Activated B cell treated with CpG ODN at 0.5 μM for 24 hours (primary cell): ENCODE measurements around the gene MCF2L. TPM values are rescaled to one million over a fixed set of nuclear protein-coding genes. Genes with fewer than 3 reads are reported as not detected.

Experiments
- ATAC-seq: fragments of 200-7000 bp; cut with Tn5 transposase; one replicate; pipeline ENCODE4 v1.10.0; 2021; ENCODE audit warnings: low read depth, mild to moderate bottlenecking, moderate library complexity
- CTCF ChIA-PET: fragments of 350-600 bp; sonication (Branson Sonifier 250); formaldehyde crosslinking; loops from one replicate; lab custom pipeline; 2021; ENCODE audit warnings: antibody characterized with exemption; lab: Charles Lee
- POLR2A ChIA-PET: fragments of 350-600 bp; sonication (Branson Sonifier 250); formaldehyde crosslinking; loops from one replicate; lab custom pipeline; 2021; ENCODE audit warnings: antibody characterized with exemption; lab: Charles Lee
- DNase-seq: peaks from one replicate; pipeline ENCODE4 v3.0.0; 2022
- H3K27ac Mint-ChIP-seq: one replicate; pipeline ENCODE4 v1.8.0; 2020; ENCODE audit warnings: mixed read lengths
- H3K27me3 Mint-ChIP-seq: one replicate; pipeline ENCODE4 v1.8.0; 2021; ENCODE audit warnings: mixed read lengths
- H3K36me3 Mint-ChIP-seq: one replicate; pipeline ENCODE4 v1.8.0; 2021; ENCODE audit warnings: low read depth, mixed read lengths
- H3K4me1 Mint-ChIP-seq: one replicate; pipeline ENCODE4 v1.8.0; 2021; ENCODE audit warnings: mixed read lengths
- H3K4me3 Mint-ChIP-seq: one replicate; pipeline ENCODE4 v1.8.0; 2020; ENCODE audit warnings: mild to moderate bottlenecking, mixed read lengths
- H3K9me3 Mint-ChIP-seq: one replicate; pipeline ENCODE4 v1.8.0; 2020; ENCODE audit warnings: mixed read lengths
- intact Hi-C: fragments of 100-400 bp; cut with micrococcal nuclease; formaldehyde crosslinking; loops from one replicate; pipeline ENCODE4 v1.15.1; 2024
- total RNA-seq: library from RNA; stranded (reverse); gene quantifications from 2 replicates; pipeline ENCODE4 v1.2.3, GENCODE V29; 2022
- TF ChIP-seq, protein P1 (sequence below): fragments of 200-600 bp; IDR thresholded peaks from one replicate; pipeline ENCODE4 v1.8.0; 2022; ENCODE audit warnings: antibody characterized with exemption, mild to moderate bottlenecking

MCF2L gene
- total RNA-seq, 1 donor from 2014 or later, result 3.4 TPM

DNA sequence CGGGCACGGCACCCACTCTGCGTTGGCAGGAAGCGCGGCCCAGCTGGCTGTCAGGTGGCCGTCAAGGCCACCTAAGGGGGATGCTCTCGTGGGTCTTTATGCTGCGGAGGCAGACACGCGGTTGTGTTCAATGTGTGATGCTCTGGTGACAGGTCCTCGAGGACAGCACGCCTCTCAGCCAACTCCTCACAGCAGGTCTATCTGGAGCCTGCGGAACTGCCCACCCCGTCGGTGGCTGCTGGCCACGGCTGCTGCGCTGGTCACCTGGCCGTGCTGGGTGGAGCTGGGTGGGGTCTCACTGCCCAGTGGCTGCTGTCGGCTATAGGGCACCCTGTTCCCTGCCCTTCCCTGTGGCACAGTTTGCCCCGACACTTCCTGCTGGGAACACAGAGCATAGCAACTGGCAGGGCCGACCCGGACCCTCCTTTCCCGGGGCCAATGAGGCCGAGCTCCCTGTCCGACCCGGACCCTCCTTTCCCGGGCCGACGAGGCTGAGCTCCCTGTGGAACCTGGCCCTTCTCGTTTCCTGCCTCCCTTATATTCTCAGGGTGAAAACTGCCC lies 122.3 kb downstream of the MCF2L start:
- DNase-seq (no peak), ATAC-seq (no peak)
- intact Hi-C loops, result no loop called here
- no peak overlapping the region for H3K4me3 Mint-ChIP-seq
- POLR2A ChIA-PET, result no interaction called here
- H3K36me3 Mint-ChIP-seq, result peaks cover 14% of the 10 kb centered on the region
- no peaks in the 10 kb centered on the region for H3K27me3 Mint-ChIP-seq
- H3K4me1 Mint-ChIP-seq, result no peaks in the 10 kb centered on the region
- H3K27ac Mint-ChIP-seq, result no peak overlapping the region
- CTCF ChIA-PET, result no interaction called here
- TF ChIP-seq, protein P1, sequence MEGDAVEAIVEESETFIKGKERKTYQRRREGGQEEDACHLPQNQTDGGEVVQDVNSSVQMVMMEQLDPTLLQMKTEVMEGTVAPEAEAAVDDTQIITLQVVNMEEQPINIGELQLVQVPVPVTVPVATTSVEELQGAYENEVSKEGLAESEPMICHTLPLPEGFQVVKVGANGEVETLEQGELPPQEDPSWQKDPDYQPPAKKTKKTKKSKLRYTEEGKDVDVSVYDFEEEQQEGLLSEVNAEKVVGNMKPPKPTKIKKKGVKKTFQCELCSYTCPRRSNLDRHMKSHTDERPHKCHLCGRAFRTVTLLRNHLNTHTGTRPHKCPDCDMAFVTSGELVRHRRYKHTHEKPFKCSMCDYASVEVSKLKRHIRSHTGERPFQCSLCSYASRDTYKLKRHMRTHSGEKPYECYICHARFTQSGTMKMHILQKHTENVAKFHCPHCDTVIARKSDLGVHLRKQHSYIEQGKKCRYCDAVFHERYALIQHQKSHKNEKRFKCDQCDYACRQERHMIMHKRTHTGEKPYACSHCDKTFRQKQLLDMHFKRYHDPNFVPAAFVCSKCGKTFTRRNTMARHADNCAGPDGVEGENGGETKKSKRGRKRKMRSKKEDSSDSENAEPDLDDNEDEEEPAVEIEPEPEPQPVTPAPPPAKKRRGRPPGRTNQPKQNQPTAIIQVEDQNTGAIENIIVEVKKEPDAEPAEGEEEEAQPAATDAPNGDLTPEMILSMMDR, result no peak
- H3K9me3 Mint-ChIP-seq, result no peaks in the 10 kb centered on the region

- Mint-ChIP-seq H3K4me1 (no peaks in the 10 kb centered on the region), H3K9me3 (no peaks in the 10 kb centered on the region), H3K36me3 (peaks cover 12% of the 10 kb centered on the region), H3K27me3 (no peaks in the 10 kb centered on the region), H3K4me3 (no peak overlapping the region), H3K27ac (no peak overlapping the region)
- CTCF ChIA-PET, result no interaction called here
- DNase-seq (no peak), ATAC-seq (no peak)
- TF ChIP-seq, protein P1, result no peak
- POLR2A ChIA-PET, result no interaction called here
- intact Hi-C loops, result no loop called here
Measured at GRCh38 chr13:113091891-113092775, 123.1 kb downstream of the MCF2L start.

DNA sequence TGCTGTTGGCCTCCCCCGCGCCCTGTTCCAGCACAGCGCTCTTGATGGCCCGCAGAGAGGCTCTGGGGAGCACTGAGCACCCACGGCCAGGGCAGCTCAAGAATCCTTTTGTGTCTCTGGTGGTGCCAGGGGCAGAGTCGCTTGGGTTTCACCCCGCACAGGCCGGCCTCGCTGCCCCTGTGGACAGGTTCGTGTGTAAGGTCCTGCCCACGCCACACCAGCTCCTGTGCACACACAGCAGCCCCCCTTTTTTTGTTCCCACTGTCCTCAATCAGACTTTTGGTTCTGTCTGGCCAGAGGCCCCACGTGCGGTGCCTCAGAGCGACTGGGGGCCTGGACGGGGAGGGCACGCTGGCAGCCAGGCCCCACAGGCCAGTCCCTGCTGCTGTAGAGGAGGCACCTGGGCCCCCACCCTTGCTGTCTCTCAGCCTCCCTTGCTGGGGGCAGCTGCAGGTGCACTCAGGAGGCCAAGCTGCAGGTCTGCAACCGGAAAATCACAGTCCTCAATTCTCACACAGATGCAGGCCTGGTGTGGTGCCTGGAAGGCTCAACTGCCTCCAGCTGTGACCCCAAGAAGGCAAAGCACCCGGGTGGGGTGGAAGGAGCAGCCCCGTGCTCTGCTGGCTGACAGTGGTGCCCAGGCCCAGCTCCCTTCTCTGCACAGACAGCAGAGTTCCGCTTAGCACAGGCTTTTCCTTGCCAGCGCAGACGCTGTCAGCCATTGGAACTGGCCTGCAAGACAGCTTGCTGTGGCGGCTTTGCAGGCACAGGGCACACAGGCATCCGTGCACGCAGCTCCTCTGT lies 124.0 kb downstream of the MCF2L start:
- Mint-ChIP-seq H3K4me1 (no peaks in the 10 kb centered on the region), H3K27ac (no peak overlapping the region), H3K36me3 (peaks cover 7% of the 10 kb centered on the region), H3K27me3 (no peaks in the 10 kb centered on the region), H3K9me3 (no peaks in the 10 kb centered on the region), H3K4me3 (no peak overlapping the region)
- no peak for DNase-seq
- CTCF ChIA-PET, result no interaction called here
- intact Hi-C loops, result no loop called here
- POLR2A ChIA-PET, result no interaction called here
- TF ChIP-seq, protein P1, result no peak
- no peak for ATAC-seq

- Mint-ChIP-seq H3K27me3 (no peaks in the 10 kb centered on the region), H3K36me3 (peaks cover under 1% of the 10 kb centered on the region), H3K9me3 (no peaks in the 10 kb centered on the region), H3K4me3 (no peak overlapping the region), H3K27ac (no peak overlapping the region), H3K4me1 (no peaks in the 10 kb centered on the region)
- ChIA-PET POLR2A (no interaction called here), CTCF (no interaction called here)
- intact Hi-C loops, result no loop called here
- TF ChIP-seq, protein P1, result no peak
- ATAC-seq (no peak), DNase-seq (no peak)
Measured at GRCh38 chr13:113093580-113094409, 124.8 kb downstream of the MCF2L start.
